ENCODE measurements around the gene GFI1. TPM values are rescaled to one million over a fixed set of nuclear protein-coding genes. Genes with fewer than 3 reads are reported as not detected.

GFI1 gene
- total and polyA plus RNA-seq, 12 donors: 0.11 to 0.93 (median 0.32) TPM; not detected in 1

DNA sequence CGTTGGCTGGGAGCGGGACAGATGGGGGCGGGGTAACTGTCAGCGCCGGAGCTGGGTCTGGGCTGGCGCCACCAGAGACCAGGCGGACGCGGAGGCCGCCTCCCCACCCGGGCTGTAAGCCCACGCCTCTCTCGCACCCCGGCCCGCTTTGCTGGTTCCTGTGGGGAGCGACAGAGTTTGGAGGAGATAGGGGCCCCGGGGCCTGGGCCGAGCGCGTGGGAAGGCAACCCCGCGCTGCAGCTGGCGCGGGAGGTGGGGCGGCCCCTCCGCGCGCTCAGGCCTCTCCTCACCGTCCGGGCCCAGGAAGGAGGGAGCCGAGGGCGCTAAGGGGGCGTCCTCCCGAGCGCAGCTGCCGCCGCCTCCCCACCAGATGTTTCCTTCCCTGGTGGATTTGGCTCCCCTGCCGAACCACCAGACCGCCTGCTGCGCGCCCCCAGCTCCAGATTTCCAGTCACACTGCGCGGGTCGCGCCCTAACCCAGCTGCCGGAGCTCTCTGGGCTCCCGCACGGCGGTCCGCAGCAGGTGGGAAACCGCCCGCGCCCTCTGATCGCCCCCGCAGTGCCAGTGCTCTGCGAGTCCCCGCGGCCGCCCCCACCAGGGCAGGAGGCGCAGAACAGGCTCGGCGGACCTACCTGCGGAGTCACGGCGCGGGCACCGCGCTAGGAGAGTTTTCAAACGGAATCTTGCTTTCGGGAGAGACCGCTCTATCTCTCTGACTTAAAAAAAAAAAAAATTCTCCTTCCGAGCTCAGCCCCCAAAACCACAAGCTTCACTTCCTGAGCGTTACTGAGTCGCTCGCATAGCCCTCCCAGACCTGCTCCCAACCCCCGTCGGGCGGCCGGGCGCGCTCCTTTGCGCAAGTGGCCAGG, 1.1 kb downstream of the GFI1 start:
- intact Hi-C loops (cut with DNase I): no loop called here
- H3K4me3 ChIP-seq: peak overlapping the region in 2 of 4 donors; percentile 32 to 62
- TF ChIP-seq, protein P1, sequence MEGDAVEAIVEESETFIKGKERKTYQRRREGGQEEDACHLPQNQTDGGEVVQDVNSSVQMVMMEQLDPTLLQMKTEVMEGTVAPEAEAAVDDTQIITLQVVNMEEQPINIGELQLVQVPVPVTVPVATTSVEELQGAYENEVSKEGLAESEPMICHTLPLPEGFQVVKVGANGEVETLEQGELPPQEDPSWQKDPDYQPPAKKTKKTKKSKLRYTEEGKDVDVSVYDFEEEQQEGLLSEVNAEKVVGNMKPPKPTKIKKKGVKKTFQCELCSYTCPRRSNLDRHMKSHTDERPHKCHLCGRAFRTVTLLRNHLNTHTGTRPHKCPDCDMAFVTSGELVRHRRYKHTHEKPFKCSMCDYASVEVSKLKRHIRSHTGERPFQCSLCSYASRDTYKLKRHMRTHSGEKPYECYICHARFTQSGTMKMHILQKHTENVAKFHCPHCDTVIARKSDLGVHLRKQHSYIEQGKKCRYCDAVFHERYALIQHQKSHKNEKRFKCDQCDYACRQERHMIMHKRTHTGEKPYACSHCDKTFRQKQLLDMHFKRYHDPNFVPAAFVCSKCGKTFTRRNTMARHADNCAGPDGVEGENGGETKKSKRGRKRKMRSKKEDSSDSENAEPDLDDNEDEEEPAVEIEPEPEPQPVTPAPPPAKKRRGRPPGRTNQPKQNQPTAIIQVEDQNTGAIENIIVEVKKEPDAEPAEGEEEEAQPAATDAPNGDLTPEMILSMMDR (IDR thresholded peaks at IDR 0.05): peak in 1 of 6 experiments; percentile 14
- TF ChIP-seq POLR2A (IDR thresholded peaks at IDR 0.05): no peak
- H3K4me1 ChIP-seq (replicated peaks in 1 of 2): peaks cover 44 to 49% of the 10 kb centered on the region in 2 donors
- H3K27me3 ChIP-seq: peaks cover 56% of the 10 kb centered on the region
- H3K27ac ChIP-seq: no peak overlapping the region
- 1 to 3% (median 2%) methylated on average over 28 to 82 of the region's 82 CpGs for WGBS, 4 donors
- no peaks in the 10 kb centered on the region for H3K36me3 ChIP-seq (replicated peaks in 1 of 2)
- DNase-seq: peak in 4 of 7 donors; percentile 23 to 31 (median 26)
- H3K9me3 ChIP-seq (replicated peaks in 1 of 3): no peaks in the 10 kb centered on the region

DNA sequence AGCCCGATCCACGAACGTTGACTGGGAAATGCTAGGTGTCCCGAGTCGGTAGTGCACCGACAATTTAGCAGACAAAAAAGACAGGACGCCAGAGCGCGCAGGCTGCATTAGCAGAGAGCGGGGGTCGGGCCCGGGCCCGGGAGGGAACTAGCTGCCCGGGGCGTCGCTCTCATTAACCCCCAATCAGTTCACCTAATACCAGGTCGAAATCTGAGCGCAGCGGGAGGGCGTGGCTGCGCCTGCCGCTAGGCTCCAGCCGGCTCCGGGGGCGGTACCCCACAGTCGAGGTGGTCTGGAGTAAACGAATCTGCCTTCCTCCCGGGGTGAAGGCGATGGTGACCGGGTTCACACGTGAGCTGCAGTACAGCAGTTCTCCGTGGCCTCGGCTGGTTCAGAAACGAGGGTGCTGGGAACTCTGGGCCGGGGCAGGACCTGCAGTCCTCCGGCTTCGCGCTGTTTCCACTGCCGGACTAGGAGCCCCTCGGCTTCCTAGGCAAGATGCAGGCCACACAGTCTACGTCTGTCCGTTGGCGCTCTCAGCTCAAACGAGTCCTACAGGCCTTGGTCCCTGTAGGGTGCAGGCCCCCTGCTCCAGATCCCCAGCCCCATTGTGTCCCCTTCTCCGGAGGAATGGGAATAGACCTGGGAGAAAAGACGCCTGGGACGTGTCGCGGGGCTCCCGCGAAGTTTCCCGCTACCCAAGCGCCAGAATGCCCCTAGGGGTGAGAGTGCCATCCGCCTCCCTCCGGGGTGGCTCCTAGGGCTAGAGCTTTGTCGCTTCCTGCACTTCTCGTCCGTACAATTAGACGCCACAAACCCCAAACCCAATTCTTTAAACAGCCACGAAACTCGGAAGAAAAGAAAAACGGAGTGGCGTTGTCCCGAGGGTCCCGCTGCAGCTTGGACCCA, 2.0 kb downstream of the GFI1 start:
- Histone ChIP-seq H3K27ac (no peak overlapping the region), H3K27me3 (peaks cover 65% of the 10 kb centered on the region), H3K4me3 (peak overlapping the region in 2 of 4 donors; percentile 8 to 62), H3K9me3 (replicated peaks in 1 of 3) (no peaks in the 10 kb centered on the region), H3K4me1 (replicated peaks in 1 of 2) (peaks cover 44 to 49% of the 10 kb centered on the region in 2 donors), H3K36me3 (replicated peaks in 1 of 2) (no peaks in the 10 kb centered on the region)
- intact Hi-C loops (cut with DNase I): no loop called here
- WGBS, 4 donors: 3 to 6% (median 3%) methylated on average over 24 to 65 of the region's 65 CpGs
- peak in 3 of 7 donors; percentile 10 to 18 (median 16) for DNase-seq
- TF ChIP-seq, protein P1 (IDR thresholded peaks at IDR 0.05): no peak
- no peak for TF ChIP-seq POLR2A (IDR thresholded peaks at IDR 0.05)

DNA sequence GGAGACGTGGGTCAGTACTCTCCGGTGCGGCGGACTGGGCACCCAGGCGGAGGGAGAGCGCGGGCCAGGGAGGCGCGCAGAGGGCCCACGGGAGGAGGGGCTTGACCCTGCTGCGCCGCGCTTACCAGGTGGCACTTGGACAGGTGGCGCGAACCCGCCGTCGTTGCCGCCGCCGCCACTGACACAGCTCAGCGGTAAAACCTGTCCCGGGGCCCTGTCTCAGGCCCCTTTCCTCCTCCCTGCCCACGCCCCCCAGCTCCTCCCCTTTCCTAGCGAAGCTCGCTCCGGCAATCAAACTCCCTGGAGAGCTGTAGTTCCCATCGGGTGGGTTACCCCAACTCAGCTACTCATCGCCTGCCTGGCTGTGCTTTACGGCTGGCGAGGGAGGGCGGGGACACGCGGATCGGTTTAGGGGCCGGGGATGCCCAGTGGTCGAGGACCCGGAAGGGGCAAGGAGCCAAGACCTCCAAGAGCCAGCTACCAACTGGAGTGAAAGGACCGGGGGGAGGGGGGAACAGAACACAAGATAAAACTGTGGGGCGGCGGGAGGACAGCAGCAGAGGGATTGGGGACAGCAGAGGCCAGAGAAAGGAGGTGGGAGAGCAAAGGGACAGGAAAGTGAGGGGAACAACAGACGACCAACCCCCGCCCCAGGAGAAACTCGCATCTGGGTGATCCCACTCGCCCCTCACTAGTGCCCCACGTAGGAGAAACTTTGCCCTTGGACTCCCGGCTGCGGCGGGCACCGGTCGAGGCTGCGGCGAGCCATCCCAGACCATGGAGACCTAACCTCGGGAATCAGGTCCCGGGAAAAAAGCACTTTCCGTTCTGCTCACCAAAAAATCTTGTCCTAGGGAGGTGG, 2.9 kb downstream of the GFI1 start:
- no peak overlapping the region for H3K27ac ChIP-seq
- WGBS, 4 donors: 2 to 3% (median 3%) methylated on average over 46 to 56 of the region's 56 CpGs
- no peaks in the 10 kb centered on the region for H3K36me3 ChIP-seq (replicated peaks in 1 of 2)
- peaks cover 44 to 49% of the 10 kb centered on the region in 2 donors for H3K4me1 ChIP-seq (replicated peaks in 1 of 2)
- no peak for TF ChIP-seq POLR2A (IDR thresholded peaks at IDR 0.05)
- TF ChIP-seq, protein P1 (IDR thresholded peaks at IDR 0.05): no peak
- H3K4me3 ChIP-seq: peak overlapping the region in 1 of 4 donors; percentile 62
- DNase-seq: no peak
- H3K9me3 ChIP-seq (replicated peaks in 1 of 3): no peaks in the 10 kb centered on the region
- H3K27me3 ChIP-seq: peaks cover 65% of the 10 kb centered on the region
- intact Hi-C loops (cut with DNase I): no loop called here

All from adrenal gland (tissue), 12 donors.